D341Med (cell line): ENCODE data around the gene PRPF31.

Experiments
- DNase-seq: peaks from one replicate; pipeline ENCODE4 v3.0.0; 2012; ENCODE audit warnings: low spot score

The PRPF31 gene

GRCh38 chr19:54162884-54163283 is 47.3 kb downstream of the PRPF31 start:
- no peak for DNase-seq

- no peak for DNase-seq
Observed at GRCh38 chr19:54164369-54165068, 49.0 kb downstream of the PRPF31 start.

GRCh38 chr19:54165222-54165621 is 49.7 kb downstream of the PRPF31 start:
- no peak for DNase-seq

DNA sequence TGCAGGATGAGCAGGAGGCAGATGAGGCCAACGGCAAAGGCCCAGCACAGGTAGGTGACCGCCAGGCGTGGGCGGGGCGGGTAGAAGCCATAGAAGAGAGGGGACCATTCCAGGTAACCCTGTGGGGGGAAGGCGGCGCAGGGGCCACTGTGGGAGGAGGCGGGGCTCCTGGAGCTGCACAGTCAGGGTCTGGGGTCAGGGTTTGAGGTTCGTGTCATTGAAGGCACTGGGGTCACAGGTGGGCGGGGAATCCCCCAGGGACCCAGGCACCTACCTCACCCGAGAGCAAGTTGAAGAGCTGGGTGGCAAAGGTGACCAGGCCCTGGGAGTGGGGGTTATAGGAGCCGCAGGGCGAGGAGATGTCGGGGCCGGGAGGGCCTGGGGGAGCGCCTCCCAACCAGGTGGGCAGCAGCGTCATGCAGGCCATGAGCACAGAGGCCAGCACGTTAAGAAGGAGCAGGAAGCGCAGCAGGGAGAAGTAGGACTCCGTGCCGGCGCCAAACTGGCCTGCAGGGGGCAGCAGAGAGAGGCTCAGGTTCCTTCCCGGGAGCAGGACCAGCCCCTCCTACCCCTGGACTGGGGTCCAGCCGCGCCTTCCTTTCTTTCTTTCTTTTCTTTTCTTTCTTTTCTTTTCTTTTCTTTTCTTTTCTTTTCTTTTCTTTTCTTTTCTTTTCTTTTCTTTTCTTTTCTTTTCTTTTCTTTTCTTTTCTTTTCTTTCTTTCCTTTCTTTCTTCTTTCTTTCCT is 52.8 kb downstream of the PRPF31 start:
- DNase-seq: peak; percentile 93

DNA sequence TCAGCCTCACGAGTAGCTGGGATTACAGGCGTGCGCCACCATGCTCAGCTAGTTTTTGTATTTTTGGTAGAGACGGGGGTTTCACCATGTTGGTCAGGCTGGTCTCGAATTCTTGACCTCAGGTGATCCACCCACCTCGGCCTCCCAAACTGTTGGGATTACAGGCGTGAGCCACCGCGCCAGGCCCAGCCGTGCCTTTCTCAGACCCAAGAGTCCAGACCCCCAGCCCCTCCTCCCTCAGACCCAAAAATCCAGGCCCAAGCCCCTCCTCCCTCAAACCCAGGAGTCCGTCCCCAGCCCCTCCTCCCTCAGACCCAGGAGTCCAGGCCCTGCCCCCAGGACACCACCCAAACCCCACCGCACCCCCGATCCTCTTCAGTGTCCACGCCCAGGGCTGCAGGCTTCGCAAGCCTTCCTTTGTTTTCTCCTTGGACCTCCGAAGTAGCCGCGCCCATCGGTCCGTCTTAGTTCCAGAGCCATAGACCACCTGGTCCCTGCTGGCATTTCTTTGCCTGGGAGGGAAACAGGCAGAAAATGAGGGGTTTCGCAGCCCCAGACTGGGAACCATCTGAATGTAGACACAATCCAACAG is 53.7 kb downstream of the PRPF31 start:
- no peak for DNase-seq

GRCh38 chr19:54171736-54172431 is 56.3 kb downstream of the PRPF31 start:
- DNase-seq: peak; percentile 17

- no peak for DNase-seq
Observed at GRCh38 chr19:54172471-54173358, 57.2 kb downstream of the PRPF31 start, which contains the start of gene TMC4. Gene TMC4, minus strand, starts transcription at chr19:54173160. Its CDS starts 43 bp downstream, at chr19:54173117.

DNA sequence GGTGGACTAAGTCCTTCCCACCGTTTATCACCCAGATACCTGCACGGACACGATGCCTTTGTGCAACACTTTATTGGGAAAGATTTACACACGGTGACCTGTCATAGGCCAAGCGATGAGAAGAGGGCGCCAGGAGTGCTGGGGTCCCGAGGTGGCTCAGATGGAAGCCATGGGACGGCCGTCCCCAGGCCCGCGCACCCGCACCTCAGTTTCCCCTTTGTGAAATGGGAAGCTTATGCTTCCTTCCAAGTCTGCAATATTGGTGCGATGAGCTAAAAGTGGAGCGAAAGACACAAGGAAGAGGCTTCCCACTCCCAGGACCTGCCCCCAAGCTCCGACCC is 57.8 kb downstream of the PRPF31 start:
- no peak for DNase-seq

GRCh38 chr19:54173951-54174834 is 58.6 kb downstream of the PRPF31 start:
- no peak for DNase-seq

- peak; percentile 78 for DNase-seq
Observed at GRCh38 chr19:54178581-54179261, 63.2 kb downstream of the PRPF31 start.

GRCh38 chr19:54179262-54179852 is 63.8 kb downstream of the PRPF31 start:
- DNase-seq: no peak

- no peak for DNase-seq
Observed at GRCh38 chr19:54179921-54180461, 64.4 kb downstream of the PRPF31 start.

GRCh38 chr19:54180691-54181091 is 65.1 kb downstream of the PRPF31 start:
- no peak for DNase-seq
